Mesenchymal stem cell (in vitro differentiated cells and primary cell): ENCODE data around the gene TPBGL.

Source experiments
- DNase-seq: peaks from one replicate; pipeline ENCODE4 v3.0.0-alpha.2; 2013
- H2AFZ ChIP-seq: one replicate; pipeline ENCODE4 v1.6.1; 2013; ENCODE audit warnings: low read depth, mild to moderate bottlenecking, control low read depth, inconsistent platforms, low read length, moderate library complexity
- H2AK5ac ChIP-seq: 2 replicates; pipeline ENCODE4 v1.6.1; 2013; ENCODE audit warnings: low read length, moderate library complexity, mild to moderate bottlenecking, inconsistent platforms; ENCODE audit not compliant: severe bottlenecking
- H2BK120ac ChIP-seq: one replicate; pipeline ENCODE4 v1.6.1; 2013; ENCODE audit warnings: low read depth, mild to moderate bottlenecking, inconsistent platforms, low read length, moderate library complexity
- H2BK12ac ChIP-seq, 2 experiments: one replicate each; pipeline ENCODE4 v1.6.1; 2013; ENCODE audit warnings: inconsistent platforms in 2 of 2, low read length in 2 of 2, mild to moderate bottlenecking in 2 of 2, moderate library complexity in 2 of 2, control low read depth in 1 of 2
- H2BK15ac ChIP-seq: one replicate; pipeline ENCODE4 v1.6.1; 2013; ENCODE audit warnings: mild to moderate bottlenecking, low read depth, inconsistent platforms; ENCODE audit not compliant: poor library complexity, severe bottlenecking
- H2BK5ac ChIP-seq: 2 replicates; pipeline ENCODE4 v1.6.1; 2013; ENCODE audit warnings: low read depth, mild to moderate bottlenecking, low read length, control low read depth, inconsistent platforms; ENCODE audit not compliant: poor library complexity, severe bottlenecking
- H3K14ac ChIP-seq, 2 experiments: one replicate each; pipeline ENCODE4 v1.6.1; 2013; ENCODE audit warnings: inconsistent platforms in 2 of 2, low read length in 2 of 2, control low read depth in 1 of 2, mild to moderate bottlenecking in 1 of 2, moderate library complexity in 1 of 2
- H3K18ac ChIP-seq, 2 experiments: one replicate each; pipeline ENCODE4 v1.6.1; 2013; ENCODE audit warnings: inconsistent platforms in 2 of 2, low read length in 2 of 2, control low read depth in 1 of 2, low read depth in 1 of 2, mild to moderate bottlenecking in 1 of 2
- H3K23ac ChIP-seq, 2 experiments: one replicate each; pipeline ENCODE4 v1.6.1; 2013; ENCODE audit warnings: inconsistent platforms in 2 of 2, low read length in 2 of 2, mild to moderate bottlenecking in 2 of 2, moderate library complexity in 2 of 2, control low read depth in 1 of 2
- H3K27ac ChIP-seq: 2 replicates; pipeline ENCODE4 v1.5.1; 2013; ENCODE audit warnings: mild to moderate bottlenecking, moderate library complexity, low read length, control low read depth, inconsistent platforms; ENCODE audit not compliant: poor library complexity, severe bottlenecking
- H3K27me3 ChIP-seq, 2 experiments: 2 replicates each; pipeline versions ENCODE4 v1.6.1 to v1.7.0; 2013; ENCODE audit warnings: low read length in 2 of 2, mild to moderate bottlenecking in 2 of 2, moderate library complexity in 2 of 2, control low read depth in 1 of 2, inconsistent platforms in 1 of 2; ENCODE audit not compliant: control insufficient read depth in 1 of 2, insufficient read depth in 1 of 2
- H3K36me3 ChIP-seq, 2 experiments: 2 replicates each; pipeline versions ENCODE4 v1.6.1 to v1.7.0; 2013; ENCODE audit warnings: low read length in 2 of 2, control low read depth in 1 of 2, inconsistent platforms in 1 of 2, low read depth in 1 of 2, mild to moderate bottlenecking in 1 of 2; ENCODE audit not compliant: insufficient read depth in 2 of 2, control insufficient read depth in 1 of 2
- H3K4ac ChIP-seq, 2 experiments: one replicate each; pipeline ENCODE4 v1.6.1; 2013; ENCODE audit warnings: inconsistent platforms in 2 of 2, low read length in 2 of 2, mild to moderate bottlenecking in 2 of 2, moderate library complexity in 2 of 2, control low read depth in 1 of 2, low read depth in 1 of 2
- H3K4me1 ChIP-seq: 2 replicates; pipeline ENCODE4 v1.6.1; 2013; ENCODE audit warnings: low read depth, low read length, control low read depth; ENCODE audit not compliant: control insufficient read depth, insufficient read depth
- H3K4me2 ChIP-seq: 2 replicates; pipeline ENCODE4 v1.6.1; 2013; ENCODE audit warnings: low read length, mild to moderate bottlenecking, inconsistent platforms; ENCODE audit not compliant: poor library complexity, severe bottlenecking
- H3K4me3 ChIP-seq, 2 experiments: 2 replicates each; pipeline versions ENCODE4 v1.5.1 to v1.7.0; 2013; ENCODE audit warnings: low read length in 2 of 2, mild to moderate bottlenecking in 2 of 2, control low read depth in 1 of 2, low read depth in 1 of 2; ENCODE audit not compliant: insufficient read depth in 1 of 2
- H3K79me1 ChIP-seq: replicated peaks from 2 replicates; pipeline ENCODE4 v1.6.1; 2013; ENCODE audit warnings: mild to moderate bottlenecking, control low read depth, low read length, inconsistent platforms; ENCODE audit not compliant: poor library complexity, severe bottlenecking
- H3K9ac ChIP-seq: 2 replicates; pipeline ENCODE4 v1.7.0; 2013; ENCODE audit warnings: mild to moderate bottlenecking, low read length, moderate library complexity
- H3K9me3 ChIP-seq: 2 replicates; pipeline ENCODE4 v1.7.0; 2013; ENCODE audit warnings: mild to moderate bottlenecking, low read length; ENCODE audit not compliant: control insufficient read depth
- H4K8ac ChIP-seq: one replicate; pipeline ENCODE4 v1.6.1; 2013; ENCODE audit warnings: inconsistent platforms, mild to moderate bottlenecking, low read length, moderate library complexity
- H4K91ac ChIP-seq: one replicate; pipeline ENCODE4 v1.6.1; 2013; ENCODE audit warnings: mild to moderate bottlenecking, low read length, inconsistent platforms
- WGBS: methylation state at CpG from one replicate; pipeline ENCODE4 v1.1.7; 2013; ENCODE audit warnings: mixed read lengths; 5-methylcytosine and 5-hydroxymethylcytosine counted together

Gene TPBGL

GRCh38 chr11:75233754-75234172, 6.8 kb upstream of the TPBGL start:
- Histone ChIP-seq H4K91ac (no peak overlapping the region), H3K79me1 (no peaks in the 10 kb centered on the region), H3K9ac (no peak overlapping the region), H4K8ac (no peak overlapping the region), H3K4me2 (no peak overlapping the region), H2BK5ac (no peak overlapping the region), H3K18ac (no peak overlapping the region), H2BK12ac (no peak overlapping the region), H3K4me3 (no peak overlapping the region), H3K27ac (no peak overlapping the region), H3K23ac (no peak overlapping the region), H2BK15ac (no peak overlapping the region), H3K9me3 (no peaks in the 10 kb centered on the region), H3K27me3 (peaks cover 51 to 62% of the 10 kb centered on the region in 2 experiments), H2AK5ac (no peak overlapping the region), H2AFZ (no peak overlapping the region), H2BK120ac (no peak overlapping the region), H3K4ac (no peak overlapping the region), H3K14ac (no peak overlapping the region), H3K4me1 (no peaks in the 10 kb centered on the region), H3K36me3 (no peaks in the 10 kb centered on the region)
- 67% methylated on average over 3 of the region's 3 CpGs for WGBS
- peak; percentile 68 for DNase-seq

- H3K4me3 ChIP-seq = no peak overlapping the region
- no peak overlapping the region for H3K14ac ChIP-seq
- H3K9me3 ChIP-seq = no peaks in the 10 kb centered on the region
- no peak overlapping the region for H2AFZ ChIP-seq
- peaks cover 59 to 68% of the 10 kb centered on the region in 2 experiments for H3K27me3 ChIP-seq
- H4K91ac ChIP-seq = no peak overlapping the region
- no peak overlapping the region for H3K27ac ChIP-seq
- H3K4me1 ChIP-seq = peaks cover 9% of the 10 kb centered on the region
- no peak for DNase-seq
- H3K23ac ChIP-seq = no peak overlapping the region
- no peak overlapping the region for H2BK120ac ChIP-seq
- no peak overlapping the region for H3K9ac ChIP-seq
- H2BK12ac ChIP-seq = no peak overlapping the region
- H2AK5ac ChIP-seq = no peak overlapping the region
- H4K8ac ChIP-seq = no peak overlapping the region
- no peaks in the 10 kb centered on the region for H3K36me3 ChIP-seq
- no peak overlapping the region for H2BK5ac ChIP-seq
- H3K4me2 ChIP-seq = no peak overlapping the region
- no peak overlapping the region for H3K18ac ChIP-seq
- WGBS = 52% methylated on average over 5 of the region's 8 CpGs
- no peak overlapping the region for H2BK15ac ChIP-seq
- no peaks in the 10 kb centered on the region for H3K79me1 ChIP-seq
- H3K4ac ChIP-seq = no peak overlapping the region
Observed at GRCh38 chr11:75236062-75236461, 4.5 kb upstream of the TPBGL start.

DNA sequence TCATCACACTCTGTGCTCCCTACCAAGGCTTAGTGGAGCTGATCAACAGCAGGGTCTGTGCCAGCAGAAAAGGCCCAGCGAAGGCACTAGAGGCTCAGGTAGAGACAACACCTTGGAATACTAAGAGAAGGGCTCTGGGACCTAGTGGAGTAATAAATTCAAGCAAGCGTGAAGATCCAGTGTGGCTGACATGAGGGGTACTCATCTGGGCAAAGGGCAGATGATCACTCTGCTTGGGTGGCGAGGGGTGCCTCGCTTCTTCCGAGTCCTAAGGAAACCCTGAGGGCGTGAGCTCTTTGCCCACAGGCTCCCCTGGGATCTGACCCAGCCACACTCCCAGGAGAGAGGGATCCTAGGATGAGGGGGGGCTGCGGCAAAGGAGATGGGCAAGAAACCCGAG, 3.5 kb upstream of the TPBGL start:
- H2BK12ac ChIP-seq = no peak overlapping the region
- peaks cover 52 to 58% of the 10 kb centered on the region in 2 experiments for H3K27me3 ChIP-seq
- H3K27ac ChIP-seq = no peak overlapping the region
- H2AK5ac ChIP-seq = no peak overlapping the region
- 80% methylated on average over 8 of the region's 8 CpGs for WGBS
- H2BK120ac ChIP-seq = no peak overlapping the region
- H3K4ac ChIP-seq = no peak overlapping the region
- no peaks in the 10 kb centered on the region for H3K9me3 ChIP-seq
- no peak overlapping the region for H4K91ac ChIP-seq
- H2BK15ac ChIP-seq = no peak overlapping the region
- H3K4me3 ChIP-seq = no peak overlapping the region
- H3K79me1 ChIP-seq = no peaks in the 10 kb centered on the region
- no peak overlapping the region for H3K14ac ChIP-seq
- DNase-seq = no peak
- H2AFZ ChIP-seq = no peak overlapping the region
- H2BK5ac ChIP-seq = no peak overlapping the region
- peaks cover 0 to 4% of the 10 kb centered on the region in 2 experiments for H3K36me3 ChIP-seq
- H3K9ac ChIP-seq = no peak overlapping the region
- no peak overlapping the region for H3K23ac ChIP-seq
- H3K18ac ChIP-seq = no peak overlapping the region
- no peak overlapping the region for H4K8ac ChIP-seq
- peaks cover 16% of the 10 kb centered on the region for H3K4me1 ChIP-seq
- no peak overlapping the region for H3K4me2 ChIP-seq

DNA sequence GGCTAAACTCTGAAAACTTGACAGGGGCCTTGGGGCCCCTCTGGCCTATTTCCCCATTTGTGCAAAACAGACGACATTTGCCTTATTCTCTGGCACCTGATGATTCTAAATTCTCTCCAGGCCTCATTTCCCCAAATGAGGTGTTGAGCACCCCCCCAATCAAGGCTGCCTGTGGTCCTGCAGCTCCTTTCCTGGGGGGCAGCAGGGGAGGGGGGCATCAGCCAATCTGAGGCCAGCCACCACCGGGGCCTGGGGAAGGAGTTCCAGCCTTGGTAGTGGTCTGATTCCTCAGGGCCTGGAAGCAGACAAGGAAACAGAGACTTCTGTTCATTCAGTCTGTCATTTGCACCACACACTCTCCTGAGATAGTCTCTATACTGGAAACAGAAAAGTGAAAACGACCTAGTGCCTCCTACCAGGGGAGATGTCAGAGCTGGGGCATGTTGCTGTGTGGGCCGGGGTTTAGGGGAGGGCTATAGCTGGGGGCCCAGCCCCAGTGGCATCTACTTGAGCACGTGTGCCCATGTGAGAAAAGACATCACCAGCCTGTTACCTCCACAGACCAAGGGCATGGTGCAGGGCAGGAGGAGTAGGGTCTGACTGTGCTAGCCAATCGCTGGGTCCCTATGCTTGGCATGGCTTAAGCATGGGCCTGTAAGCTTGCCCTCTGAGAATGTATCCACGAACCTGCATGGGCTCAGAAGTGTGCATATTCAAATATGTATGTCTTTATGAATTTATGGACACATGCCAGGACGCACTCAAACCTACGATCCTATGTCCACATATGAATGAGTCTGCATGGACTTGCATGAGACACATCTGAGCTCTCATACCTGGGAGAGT, 1.8 kb upstream of the TPBGL start:
- Histone ChIP-seq H3K36me3 (peaks cover 0 to 4% of the 10 kb centered on the region in 2 experiments), H3K4me1 (peaks cover 16% of the 10 kb centered on the region), H3K27ac (no peak overlapping the region), H3K14ac (no peak overlapping the region), H3K9me3 (no peaks in the 10 kb centered on the region), H4K91ac (no peak overlapping the region), H3K27me3 (peaks cover 70 to 72% of the 10 kb centered on the region in 2 experiments), H3K23ac (no peak overlapping the region), H2BK12ac (no peak overlapping the region), H2BK15ac (no peak overlapping the region), H3K18ac (no peak overlapping the region), H3K4me2 (no peak overlapping the region), H2BK5ac (no peak overlapping the region), H2AFZ (no peak overlapping the region), H2AK5ac (no peak overlapping the region), H2BK120ac (no peak overlapping the region), H4K8ac (no peak overlapping the region), H3K4me3 (peak overlapping the region in 1 of 2 experiments; percentile 3), H3K4ac (no peak overlapping the region), H3K9ac (no peak overlapping the region), H3K79me1 (no peaks in the 10 kb centered on the region)
- WGBS = 78% methylated on average over 9 of the region's 9 CpGs
- no peak for DNase-seq
